Measurements from ENCODE around the gene VTI1A.

The VTI1A gene

DNA sequence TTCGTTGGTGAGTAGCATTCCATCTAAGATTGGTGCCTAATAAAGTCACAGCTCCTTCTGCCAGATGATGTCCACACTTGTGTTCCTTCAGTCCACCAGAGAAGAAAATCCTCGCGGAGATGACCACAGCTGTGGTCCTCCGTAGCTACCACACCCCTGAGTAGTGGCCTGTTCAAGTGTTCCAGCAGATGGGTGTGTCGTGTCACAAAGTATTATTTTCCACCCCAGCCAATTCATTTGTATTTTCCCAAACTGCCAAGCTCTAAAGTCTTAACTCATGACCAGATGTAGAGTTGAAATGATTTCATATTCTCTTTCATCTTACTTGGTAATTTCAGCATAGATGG is 251.8 kb downstream of the VTI1A start:
- 93 to 100% methylated on average over 5 of the region's 5 CpGs for WGBS, 2 experiments (ENCODE audit: insufficient coverage in 2 of 2)

GRCh38 chr10:112700215-112700671 is 253.2 kb downstream of the VTI1A start:
- H3K4me1 ChIP-seq (ENCODE audit: control insufficient read depth, insufficient read depth, low read length, poor library complexity, severe bottlenecking), result no peaks in the 10 kb centered on the region
- no peak overlapping the region for H3K4me3 ChIP-seq (ENCODE audit: extremely low read depth, insufficient read depth, low read length, poor library complexity, severe bottlenecking)
- H3K9me3 ChIP-seq (ENCODE audit: control insufficient read depth, low read length), result no peaks in the 10 kb centered on the region
- no peak overlapping the region for H3K27ac ChIP-seq (ENCODE audit: low read depth, low read length, severe bottlenecking)
- no peaks in the 10 kb centered on the region for H3K36me3 ChIP-seq (ENCODE audit: control insufficient read depth, insufficient read depth, low read length)

More for the DNA sequence above, 251.8 kb downstream of the VTI1A start:
- no peak overlapping the region for H3K27ac ChIP-seq (ENCODE audit: low read depth, low read length, severe bottlenecking)
- H3K4me1 ChIP-seq (ENCODE audit: control insufficient read depth, insufficient read depth, low read length, poor library complexity, severe bottlenecking), result no peaks in the 10 kb centered on the region
- no peaks in the 10 kb centered on the region for H3K36me3 ChIP-seq (ENCODE audit: control insufficient read depth, insufficient read depth, low read length)
- H3K4me3 ChIP-seq (ENCODE audit: extremely low read depth, insufficient read depth, low read length, poor library complexity, severe bottlenecking), result no peak overlapping the region
- no peaks in the 10 kb centered on the region for H3K9me3 ChIP-seq (ENCODE audit: control insufficient read depth, low read length)

DNA sequence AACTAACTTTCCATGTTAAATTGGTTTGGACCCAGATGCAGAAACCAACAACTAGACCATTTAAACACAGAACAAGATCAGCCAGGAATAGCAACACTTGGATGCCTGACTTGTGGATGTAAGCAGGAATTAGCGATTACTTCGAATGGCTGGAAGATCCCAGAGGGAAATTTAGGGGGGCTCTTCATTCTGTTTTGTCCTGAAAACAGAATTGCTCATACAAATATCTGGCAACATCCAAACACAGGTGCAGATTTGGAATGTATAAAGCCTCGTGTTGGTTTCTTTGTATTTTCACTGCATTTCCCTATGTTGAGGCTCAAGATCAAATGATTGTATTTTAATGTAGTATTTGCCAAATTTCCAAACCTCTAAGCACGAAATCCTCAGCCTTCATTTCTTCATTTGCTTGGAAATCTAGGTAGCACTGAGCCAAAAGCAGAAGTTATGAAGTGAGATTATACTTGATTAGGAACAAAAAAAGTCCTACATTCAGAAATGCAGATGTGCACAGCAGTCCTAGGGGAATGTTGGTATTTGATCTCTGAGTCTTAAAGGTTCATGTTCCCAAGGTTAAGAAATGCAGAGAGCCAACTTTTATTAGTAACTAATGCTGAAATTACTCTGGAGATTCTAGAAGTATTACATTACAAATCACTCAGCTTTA is 254.3 kb downstream of the VTI1A start:
- Histone ChIP-seq H3K4me3 (ENCODE audit: extremely low read depth, insufficient read depth, low read length, poor library complexity, severe bottlenecking) (no peak overlapping the region), H3K36me3 (ENCODE audit: control insufficient read depth, insufficient read depth, low read length) (no peaks in the 10 kb centered on the region), H3K9me3 (ENCODE audit: control insufficient read depth, low read length) (no peaks in the 10 kb centered on the region), H3K4me1 (ENCODE audit: control insufficient read depth, insufficient read depth, low read length, poor library complexity, severe bottlenecking) (no peaks in the 10 kb centered on the region), H3K27ac (ENCODE audit: low read depth, low read length, severe bottlenecking) (no peak overlapping the region)
- 82 to 100% methylated on average over 1 to 2 of the region's 4 CpGs for WGBS, 2 experiments (ENCODE audit: insufficient coverage in 2 of 2)

- Histone ChIP-seq H3K36me3 (ENCODE audit: control insufficient read depth, insufficient read depth, low read length) (no peaks in the 10 kb centered on the region), H3K27ac (ENCODE audit: low read depth, low read length, severe bottlenecking) (no peak overlapping the region), H3K9me3 (ENCODE audit: control insufficient read depth, low read length) (no peaks in the 10 kb centered on the region), H3K4me1 (ENCODE audit: control insufficient read depth, insufficient read depth, low read length, poor library complexity, severe bottlenecking) (no peaks in the 10 kb centered on the region), H3K4me3 (ENCODE audit: extremely low read depth, insufficient read depth, low read length, poor library complexity, severe bottlenecking) (no peak overlapping the region)
- 88% methylated on average over 1 of the region's 2 CpGs; no CpG with 5 or more reads in 1 of the 2 experiments for WGBS, 2 experiments (ENCODE audit: insufficient coverage in 2 of 2)
Observed at GRCh38 chr10:112701878-112702255, 254.9 kb downstream of the VTI1A start.

- 97 to 100% methylated on average over 4 of the region's 6 CpGs for WGBS, 2 experiments (ENCODE audit: insufficient coverage in 2 of 2)
- no peaks in the 10 kb centered on the region for H3K9me3 ChIP-seq (ENCODE audit: control insufficient read depth, low read length)
- no peak overlapping the region for H3K27ac ChIP-seq (ENCODE audit: low read depth, low read length, severe bottlenecking)
- no peak overlapping the region for H3K4me3 ChIP-seq (ENCODE audit: extremely low read depth, insufficient read depth, low read length, poor library complexity, severe bottlenecking)
- H3K36me3 ChIP-seq (ENCODE audit: control insufficient read depth, insufficient read depth, low read length), result no peaks in the 10 kb centered on the region
- H3K4me1 ChIP-seq (ENCODE audit: control insufficient read depth, insufficient read depth, low read length, poor library complexity, severe bottlenecking), result peaks cover 9% of the 10 kb centered on the region
Observed at GRCh38 chr10:112706577-112706976, 259.6 kb downstream of the VTI1A start.

DNA sequence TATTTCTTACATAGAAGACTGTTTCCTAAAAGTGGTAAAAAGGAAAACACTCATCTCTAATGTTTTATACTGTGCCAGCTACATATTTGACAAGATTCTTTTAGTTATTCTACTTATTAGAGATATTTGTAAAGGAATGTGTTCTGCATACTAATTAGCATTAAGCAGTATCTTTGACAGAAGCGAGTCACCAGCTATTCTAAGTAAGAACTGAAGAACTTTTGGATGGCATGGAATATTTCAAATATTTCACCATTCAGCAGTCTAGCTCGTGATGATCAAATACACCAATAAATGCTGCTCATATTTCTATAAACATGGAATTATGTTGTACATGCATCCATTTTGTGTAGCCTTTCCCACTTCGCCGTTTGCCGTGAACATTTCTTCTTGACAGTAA is 261.4 kb downstream of the VTI1A start:
- no peaks in the 10 kb centered on the region for H3K36me3 ChIP-seq (ENCODE audit: control insufficient read depth, insufficient read depth, low read length)
- H3K9me3 ChIP-seq (ENCODE audit: control insufficient read depth, low read length), result no peaks in the 10 kb centered on the region
- 96 to 98% methylated on average over 3 to 4 of the region's 5 CpGs for whole genome bisulfite sequencing, 2 experiments (ENCODE audit: insufficient coverage in 2 of 2)
- no peak overlapping the region for H3K27ac ChIP-seq (ENCODE audit: low read depth, low read length, severe bottlenecking)
- peaks cover 9% of the 10 kb centered on the region for H3K4me1 ChIP-seq (ENCODE audit: control insufficient read depth, insufficient read depth, low read length, poor library complexity, severe bottlenecking)
- no peak overlapping the region for H3K4me3 ChIP-seq (ENCODE audit: extremely low read depth, insufficient read depth, low read length, poor library complexity, severe bottlenecking)

DNA sequence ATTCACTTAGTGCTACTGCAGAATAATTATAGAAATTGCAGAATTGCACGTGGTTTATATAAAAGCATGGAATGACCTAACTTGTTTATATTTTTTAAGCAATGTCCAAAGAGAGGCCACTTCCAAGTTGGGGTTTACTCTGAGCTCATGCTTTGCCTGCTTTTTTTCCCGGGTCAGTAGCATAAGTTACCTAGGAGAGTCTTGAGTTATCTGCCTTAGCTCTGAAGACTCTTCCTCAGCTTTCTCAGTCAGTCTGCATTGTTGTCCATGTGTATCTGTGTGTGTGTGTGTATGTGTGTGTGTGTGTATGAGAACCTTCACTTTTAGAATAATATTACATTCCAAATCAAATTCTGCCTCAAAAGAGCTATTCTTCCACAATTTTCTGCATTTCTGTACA is 263.5 kb downstream of the VTI1A start:
- Histone ChIP-seq H3K4me3 (ENCODE audit: extremely low read depth, insufficient read depth, low read length, poor library complexity, severe bottlenecking) (no peak overlapping the region), H3K9me3 (ENCODE audit: control insufficient read depth, low read length) (no peaks in the 10 kb centered on the region), H3K36me3 (ENCODE audit: control insufficient read depth, insufficient read depth, low read length) (no peaks in the 10 kb centered on the region), H3K4me1 (ENCODE audit: control insufficient read depth, insufficient read depth, low read length, poor library complexity, severe bottlenecking) (peaks cover 9% of the 10 kb centered on the region), H3K27ac (ENCODE audit: low read depth, low read length, severe bottlenecking) (no peak overlapping the region)
- WGBS, 2 experiments (ENCODE audit: insufficient coverage in 2 of 2), result 86 to 94% methylated on average over 1 to 2 of the region's 2 CpGs

- Histone ChIP-seq H3K9me3 (ENCODE audit: control insufficient read depth, low read length) (no peaks in the 10 kb centered on the region), H3K4me3 (ENCODE audit: extremely low read depth, insufficient read depth, low read length, poor library complexity, severe bottlenecking) (no peak overlapping the region), H3K27ac (ENCODE audit: low read depth, low read length, severe bottlenecking) (no peak overlapping the region), H3K36me3 (ENCODE audit: control insufficient read depth, insufficient read depth, low read length) (no peaks in the 10 kb centered on the region), H3K4me1 (ENCODE audit: control insufficient read depth, insufficient read depth, low read length, poor library complexity, severe bottlenecking) (peaks cover 9% of the 10 kb centered on the region)
- WGBS, 2 experiments (ENCODE audit: insufficient coverage in 2 of 2), result 93 to 95% methylated on average over 5 to 6 of the region's 8 CpGs
Observed at GRCh38 chr10:112711366-112711765, 264.4 kb downstream of the VTI1A start.

DNA sequence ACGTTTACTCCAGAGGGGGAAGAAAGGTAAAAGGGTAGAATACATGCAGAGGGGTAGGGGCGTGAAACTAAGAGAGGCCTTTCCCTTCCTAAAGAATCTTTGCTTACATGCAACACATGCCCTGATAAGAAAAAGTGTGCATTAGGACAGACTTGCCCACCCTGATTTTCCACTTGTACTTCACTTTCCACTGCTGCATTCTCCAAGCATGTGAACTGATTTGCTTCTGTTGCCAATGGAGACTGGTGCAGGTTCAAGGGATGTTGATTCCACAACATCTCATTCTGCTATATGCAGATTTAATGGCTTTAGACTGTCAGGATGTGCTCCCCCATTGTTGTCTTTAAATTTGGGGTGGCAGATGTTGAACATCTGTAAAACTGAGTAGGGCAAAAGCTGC is 265.5 kb downstream of the VTI1A start:
- no peak overlapping the region for H3K4me3 ChIP-seq (ENCODE audit: extremely low read depth, insufficient read depth, low read length, poor library complexity, severe bottlenecking)
- WGBS, 2 experiments (ENCODE audit: insufficient coverage in 2 of 2), result 100% methylated on average over 1 of the region's 2 CpGs; no CpG with 5 or more reads in 1 of the 2 experiments
- no peaks in the 10 kb centered on the region for H3K36me3 ChIP-seq (ENCODE audit: control insufficient read depth, insufficient read depth, low read length)
- H3K27ac ChIP-seq (ENCODE audit: low read depth, low read length, severe bottlenecking), result no peak overlapping the region
- H3K9me3 ChIP-seq (ENCODE audit: control insufficient read depth, low read length), result no peaks in the 10 kb centered on the region
- H3K4me1 ChIP-seq (ENCODE audit: control insufficient read depth, insufficient read depth, low read length, poor library complexity, severe bottlenecking), result peaks cover 21% of the 10 kb centered on the region

DNA sequence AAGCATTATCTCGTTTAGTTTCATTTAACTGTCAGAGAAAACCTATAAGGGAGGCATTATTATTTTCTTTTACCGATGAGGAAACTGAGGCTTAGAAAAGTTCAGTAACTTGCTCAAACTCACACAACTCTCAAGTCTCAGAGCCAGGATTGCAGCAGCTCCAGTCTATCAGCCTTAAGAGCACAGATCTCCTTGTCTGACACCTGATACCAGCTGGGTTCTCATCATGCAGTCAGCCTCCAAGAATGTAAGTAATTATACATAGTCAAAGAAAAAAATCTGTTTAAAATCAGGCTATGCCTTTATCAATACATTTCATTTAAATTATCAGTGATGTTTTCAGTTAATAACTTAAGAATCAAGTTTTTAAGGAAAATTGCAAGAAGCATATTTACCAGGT is 266.4 kb downstream of the VTI1A start:
- Histone ChIP-seq H3K4me3 (ENCODE audit: extremely low read depth, insufficient read depth, low read length, poor library complexity, severe bottlenecking) (no peak overlapping the region), H3K9me3 (ENCODE audit: control insufficient read depth, low read length) (no peaks in the 10 kb centered on the region), H3K27ac (ENCODE audit: low read depth, low read length, severe bottlenecking) (no peak overlapping the region), H3K4me1 (ENCODE audit: control insufficient read depth, insufficient read depth, low read length, poor library complexity, severe bottlenecking) (peaks cover 21% of the 10 kb centered on the region), H3K36me3 (ENCODE audit: control insufficient read depth, insufficient read depth, low read length) (no peaks in the 10 kb centered on the region)
- WGBS, 2 experiments (ENCODE audit: insufficient coverage in 2 of 2), result 100% methylated on average over 1 of the region's 2 CpGs; no CpG with 5 or more reads in 1 of the 2 experiments

DNA sequence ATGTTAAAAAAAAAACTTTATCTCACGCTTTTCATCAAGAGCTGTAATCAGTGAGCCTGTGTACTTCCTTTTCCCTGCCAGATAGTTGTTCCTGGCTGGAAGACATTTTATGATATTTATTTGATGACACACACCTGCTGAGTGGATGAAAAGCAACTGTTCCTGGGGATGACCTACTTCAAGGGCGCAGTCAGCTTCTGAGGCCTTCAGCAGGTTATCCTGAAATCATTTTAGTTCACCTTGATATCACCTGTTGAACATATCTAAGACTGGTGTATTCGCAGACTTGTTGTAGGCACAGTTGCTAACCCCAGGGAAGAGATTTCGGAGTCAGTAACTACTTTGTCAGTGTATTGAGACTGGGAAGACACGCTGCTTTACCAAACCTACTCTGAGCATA is 268.6 kb downstream of the VTI1A start:
- peaks cover 12% of the 10 kb centered on the region for H3K4me1 ChIP-seq (ENCODE audit: control insufficient read depth, insufficient read depth, low read length, poor library complexity, severe bottlenecking)
- WGBS, 2 experiments (ENCODE audit: insufficient coverage in 2 of 2), result 95 to 98% methylated on average over 3 to 5 of the region's 5 CpGs
- H3K4me3 ChIP-seq (ENCODE audit: extremely low read depth, insufficient read depth, low read length, poor library complexity, severe bottlenecking), result no peak overlapping the region
- no peaks in the 10 kb centered on the region for H3K9me3 ChIP-seq (ENCODE audit: control insufficient read depth, low read length)
- no peak overlapping the region for H3K27ac ChIP-seq (ENCODE audit: low read depth, low read length, severe bottlenecking)
- no peaks in the 10 kb centered on the region for H3K36me3 ChIP-seq (ENCODE audit: control insufficient read depth, insufficient read depth, low read length)

Data from mesodermal cell (in vitro differentiated cells).